Panc1 (cell line): ENCODE measurements around the gene TRIM66. TPM values are rescaled to one million over a fixed set of nuclear protein-coding genes. Genes with fewer than 3 reads are reported as not detected.

Experiments used
- ATAC-seq: fragments of 200-7000 bp; cut with Tn5 transposase; 2 replicates; pipeline ENCODE4 v1.9.1; 2020; ENCODE audit warnings: mild to moderate bottlenecking, moderate library complexity
- BruUV-seq: library from RNA; stranded (reverse); fragments of 400-500 nt; replicated peaks from 2 replicates; lab custom pipeline; 2021; lab: Mats Ljungman, UMichigan
- CTCF ChIA-PET: fragments of 300-600 bp; sonication (Branson Sonifier 250); formaldehyde crosslinking; loops from one replicate; lab custom pipeline; 2022; ENCODE audit warnings: antibody characterized with exemption; lab: Charles Lee
- POLR2A ChIA-PET: fragments of 300-600 bp; sonication (Branson Sonifier 250); formaldehyde crosslinking; loops from one replicate; lab custom pipeline; 2022; ENCODE audit warnings: antibody characterized with exemption; lab: Charles Lee
- DNase-seq: peaks from one replicate; pipeline ENCODE4 v3.0.0-alpha.2; 2010; ENCODE audit warnings: low read depth, low spot score
- H3K27ac ChIP-seq: 2 replicates; pipeline ENCODE4 v1.5.1; 2011; ENCODE audit warnings: mild to moderate bottlenecking, low read length, inconsistent platforms
- H3K27me3 ChIP-seq: fragments of 200-500 bp; sonication (Bioruptor generic); 2 replicates; pipeline ENCODE4 v1.6.0; 2014; ENCODE audit warnings: low read length, inconsistent platforms; ENCODE audit not compliant: control insufficient read depth, insufficient read depth
- H3K36me3 ChIP-seq: fragments of 200-500 bp; sonication (Bioruptor generic); 2 replicates; pipeline ENCODE4 v1.5.1; 2014; ENCODE audit warnings: inconsistent platforms, mild to moderate bottlenecking, low read length, moderate library complexity; ENCODE audit not compliant: control insufficient read depth, insufficient read depth
- H3K4me1 ChIP-seq: 2 replicates; pipeline ENCODE4 v1.5.1; 2011; ENCODE audit warnings: inconsistent platforms, mild to moderate bottlenecking, low read length, moderate library complexity; ENCODE audit not compliant: control insufficient read depth, insufficient read depth
- H3K4me3 ChIP-seq, 2 experiments: 2 replicates each; pipeline ENCODE4 v1.5.1; 2011 to 2012; ENCODE audit warnings: low read depth in 2 of 2, low read length in 2 of 2, mild to moderate bottlenecking in 2 of 2, inconsistent platforms in 1 of 2, moderate library complexity in 1 of 2
- H3K9me3 ChIP-seq: fragments of 200-500 bp; sonication (Bioruptor generic); 2 replicates; pipeline ENCODE4 v1.5.1; 2014; ENCODE audit warnings: low read depth, mild to moderate bottlenecking, inconsistent platforms, low read length, moderate library complexity; ENCODE audit not compliant: control insufficient read depth, insufficient read depth
- CTCF ChIP-seq: fragments of 450-650 bp; IDR thresholded peaks from 2 replicates; pipeline ENCODE4 v1.5.1; 2017; ENCODE audit warnings: mild to moderate bottlenecking
- POLR2AphosphoS5 ChIP-seq: IDR thresholded peaks from 2 replicates; pipeline ENCODE4 v1.6.1; 2012; ENCODE audit warnings: mild to moderate bottlenecking, low read depth, low read length, moderate library complexity
- REST ChIP-seq, 2 experiments: IDR thresholded peaks; 2 replicates each; pipeline ENCODE4 v1.6.1; 2011 to 2012; ENCODE audit warnings: low read depth in 2 of 2, control low read depth in 1 of 2, low read length in 1 of 2, mild to moderate bottlenecking in 1 of 2, moderate library complexity in 1 of 2; ENCODE audit not compliant: insufficient read depth in 1 of 2
- SIN3A ChIP-seq: IDR thresholded peaks from 2 replicates; pipeline ENCODE4 v1.6.1; 2012; ENCODE audit warnings: low read depth, mild to moderate bottlenecking, low read length, moderate library complexity, borderline replicate concordance; ENCODE audit not compliant: insufficient read depth
- TCF7L2 ChIP-seq: IDR thresholded peaks from 2 replicates; pipeline ENCODE4 v1.6.1; 2011; ENCODE audit warnings: mild to moderate bottlenecking, low read depth, low read length, inconsistent platforms
- in situ Hi-C: cut with HindIII; loops from 2 replicates; pipeline ENCODE4 v1.10.0; 2016; ENCODE audit warnings: low sequenced_read_pairs, low pct_unique_long_range_greater_than_20kb
- intact Hi-C: fragments of 100-400 bp; cut with micrococcal nuclease; formaldehyde crosslinking; loops from one replicate; pipeline ENCODE4 v1.10.0; 2022; ENCODE audit not compliant: unreplicated experiment
- total RNA-seq: library from RNA; stranded (reverse); gene quantifications from one replicate; pipeline ENCODE4 v1.2.1, GENCODE V29; 2021; ENCODE audit not compliant: unreplicated experiment

Gene TRIM66
- total RNA-seq, 1 experiment from 2014 or later: 30.4 TPM

DNA sequence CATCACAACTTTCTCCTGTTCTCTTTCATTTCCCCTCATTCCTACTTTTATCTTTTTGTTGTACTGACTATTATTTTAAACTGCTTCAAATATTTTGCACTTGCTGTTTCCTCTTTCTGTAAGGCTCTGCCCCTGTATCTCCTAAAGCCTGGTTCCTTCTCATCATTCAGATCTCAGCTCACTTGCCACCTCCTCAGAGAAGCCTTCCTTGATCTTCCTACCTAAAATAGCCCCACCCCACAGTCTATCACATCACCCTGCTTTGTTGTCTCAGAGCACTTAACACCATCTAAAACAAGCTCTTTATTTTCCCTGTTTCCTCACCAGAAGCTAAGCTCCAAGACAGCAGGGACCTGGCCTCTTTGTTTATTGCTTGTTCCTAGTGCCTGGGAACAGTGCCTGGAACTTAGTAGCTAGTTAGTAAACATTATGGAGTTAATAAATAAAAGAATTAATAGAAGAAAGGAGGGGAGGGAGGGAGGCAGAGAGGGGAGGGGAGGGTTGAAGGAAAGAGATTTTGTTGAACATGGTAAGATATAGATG is 85.9 kb downstream of the TRIM66 start:
- peaks cover 6% of the 10 kb centered on the region; the same call in 1 of the 2 replicates for H3K4me1 ChIP-seq
- ChIA-PET POLR2A (interaction anchor here (0.7 kb wide), 1 partner anchor 10 kb away, joined by 3 read pairs; no protein-coding TSS in a partner anchor), CTCF (no interaction called here)
- H3K36me3 ChIP-seq: no peaks in the 10 kb centered on the region; the same call in 1 of the 2 replicates
- DNase-seq: no peak
- no peak overlapping the region for H3K4me3 ChIP-seq
- no peak overlapping the region for H3K27ac ChIP-seq
- no peak for TF ChIP-seq REST (IDR thresholded peaks at IDR 0.05; ENCODE audit: insufficient read depth in 1 of 2, low read depth in 2 of 2, low read length in 1 of 2)
- no peak for TF ChIP-seq POLR2AphosphoS5
- no peak for TF ChIP-seq TCF7L2
- no peak for TF ChIP-seq CTCF
- TF ChIP-seq SIN3A: no peak
- no TSS peak for BruUV-seq
- intact Hi-C loops (no loop called here), in situ Hi-C loops (no loop called here)
- peaks cover 52% of the 10 kb centered on the region for H3K27me3 ChIP-seq
- H3K9me3 ChIP-seq: no peaks in the 10 kb centered on the region
- no peak for ATAC-seq

- Histone ChIP-seq H3K9me3 (no peaks in the 10 kb centered on the region), H3K27ac (no peak within 1 kb of the TSS), H3K27me3 (peaks cover 60% of the 10 kb centered on the region), H3K4me3 (peak within 1 kb of the TSS; percentile 52 to 53), H3K4me1 (peaks cover 6% of the 10 kb centered on the region; the same call in 1 of the 2 replicates), H3K36me3 (no peaks in the 10 kb centered on the region; the same call in 1 of the 2 replicates)
- DNase-seq (no peak), ATAC-seq (peak; percentile 89)
- CTCF ChIA-PET: no interaction called here
- BruUV-seq: no TSS peak
- TF ChIP-seq POLR2AphosphoS5: no peak
- peak; percentile 41; the same call in 1 of the 2 replicates for TF ChIP-seq SIN3A
- intact Hi-C loops (no loop called here), in situ Hi-C loops (no loop called here)
- POLR2A ChIA-PET: interaction anchor here (0.5 kb wide), 1 partner anchor 456 kb away, joined by 11 read pairs; no protein-coding TSS in a partner anchor
Measured at GRCh38 chr11:8593935-8594909, 88.2 kb downstream of the TRIM66 start, which contains the start of gene STK33. Gene STK33 (minus strand): TSS chr11:8594228. CDS start chr11:8474905, 119,323 bp downstream.
